IPS-NIHi7 (cell line): Measurements from ENCODE around the gene RAPGEF6.
A peak's percentile ranks its signal among the peaks of the same experiment; 100 is the strongest.
"Not testable (repeated sequence)": the region's sequence is repeated elsewhere in the genome, so short reads cannot be mapped to it uniquely, and the experiment has no call there.

Experiments used
- DNase-seq: peaks from one replicate; pipeline ENCODE4 v3.0.0; 2012; ENCODE audit warnings: mixed read lengths; ENCODE audit errors: extremely low spot score

The RAPGEF6 gene

GRCh38 chr5:131634996-131635683 lies at the start of gene RAPGEF6:
RAPGEF6 (minus strand) TSS chr5:131635229; CDS start chr5:131635030, 199 bp downstream.
- peak; percentile 90 for DNase-seq

GRCh38 chr5:131684595-131684994 lies 49.6 kb upstream of the RAPGEF6 start:
- no peak for DNase-seq

- DNase-seq = no peak
Observed at GRCh38 chr5:131684051-131684450, 49.0 kb upstream of the RAPGEF6 start.

GRCh38 chr5:131682826-131683225 lies 47.8 kb upstream of the RAPGEF6 start:
- no peak for DNase-seq

GRCh38 chr5:131682175-131682574 lies 47.1 kb upstream of the RAPGEF6 start:
- DNase-seq = no peak

GRCh38 chr5:131679911-131680310 lies 44.9 kb upstream of the RAPGEF6 start:
- no peak for DNase-seq

- DNase-seq = not testable (repeated sequence)
Observed at GRCh38 chr5:131678273-131678672, 43.2 kb upstream of the RAPGEF6 start.

- DNase-seq = no peak
Observed at GRCh38 chr5:131677115-131677514, 42.1 kb upstream of the RAPGEF6 start.

GRCh38 chr5:131672776-131673175 lies 37.7 kb upstream of the RAPGEF6 start:
- DNase-seq = no peak

- DNase-seq = peak; percentile 13
Observed at GRCh38 chr5:131671994-131672655, 37.1 kb upstream of the RAPGEF6 start.

- no peak for DNase-seq
Observed at GRCh38 chr5:131671409-131671808, 36.4 kb upstream of the RAPGEF6 start.

- DNase-seq = no peak
Observed at GRCh38 chr5:131664929-131665328, 29.9 kb upstream of the RAPGEF6 start.

- no peak for DNase-seq
Observed at GRCh38 chr5:131661933-131662332, 26.9 kb upstream of the RAPGEF6 start.

GRCh38 chr5:131659841-131660240 lies 24.8 kb upstream of the RAPGEF6 start:
- no peak for DNase-seq

- no peak for DNase-seq
Observed at GRCh38 chr5:131659290-131659689, 24.3 kb upstream of the RAPGEF6 start.

- DNase-seq = no peak
Observed at GRCh38 chr5:131654776-131655175, 19.7 kb upstream of the RAPGEF6 start.

- DNase-seq = no peak
Observed at GRCh38 chr5:131654309-131654708, 19.3 kb upstream of the RAPGEF6 start.

GRCh38 chr5:131649161-131649560 lies 14.1 kb upstream of the RAPGEF6 start:
- no peak for DNase-seq

- DNase-seq = no peak
Observed at GRCh38 chr5:131647048-131647769, 12.2 kb upstream of the RAPGEF6 start.

- DNase-seq = no peak
Observed at GRCh38 chr5:131644822-131645221, 9.8 kb upstream of the RAPGEF6 start.

GRCh38 chr5:131644370-131644769 lies 9.3 kb upstream of the RAPGEF6 start:
- DNase-seq = no peak

- DNase-seq = no peak
Observed at GRCh38 chr5:131641494-131641893, 6.5 kb upstream of the RAPGEF6 start.
